H9 (cell line): Measurements from ENCODE around the gene COPZ2. TPM values are rescaled to one million over a fixed set of nuclear protein-coding genes. Genes with fewer than 3 reads are reported as not detected.

Experiments
- DNase-seq: peaks from one replicate; pipeline ENCODE4 v3.0.0-alpha.2; 2017
- H2AFZ ChIP-seq: one replicate; pipeline ENCODE4 v1.6.1; 2013; ENCODE audit warnings: mild to moderate bottlenecking, low read length, control low read depth, moderate library complexity
- H2AK5ac ChIP-seq: 2 replicates; pipeline ENCODE4 v1.6.1; 2013; ENCODE audit warnings: low read length, control low read depth, mixed read lengths; ENCODE audit not compliant: insufficient read length
- H2BK120ac ChIP-seq: one replicate; pipeline ENCODE4 v1.6.1; 2013; ENCODE audit warnings: low read depth, mild to moderate bottlenecking, low read length, control low read depth, inconsistent platforms; ENCODE audit not compliant: poor library complexity, severe bottlenecking
- H2BK12ac ChIP-seq: 2 replicates; pipeline ENCODE4 v1.6.1; 2013; ENCODE audit warnings: low read length, control low read depth, mixed read lengths, low read depth; ENCODE audit not compliant: insufficient read length
- H2BK15ac ChIP-seq: 2 replicates; pipeline ENCODE4 v1.6.1; 2013; ENCODE audit warnings: low read depth, low read length, control low read depth
- H2BK20ac ChIP-seq: one replicate; pipeline ENCODE4 v1.6.1; 2013; ENCODE audit warnings: low read depth, mild to moderate bottlenecking, low read length, control low read depth, inconsistent platforms; ENCODE audit not compliant: poor library complexity, severe bottlenecking
- H2BK5ac ChIP-seq: 2 replicates; pipeline ENCODE4 v1.6.1; 2013; ENCODE audit warnings: low read length, control low read depth, mixed read lengths; ENCODE audit not compliant: insufficient read length
- H3K14ac ChIP-seq: 2 replicates; pipeline ENCODE4 v1.6.1; 2013; ENCODE audit warnings: low read length, control low read depth; ENCODE audit not compliant: insufficient read depth
- H3K18ac ChIP-seq: 2 replicates; pipeline ENCODE4 v1.6.1; 2013; ENCODE audit warnings: low read depth, mild to moderate bottlenecking, mixed read lengths, low read length, control low read depth; ENCODE audit not compliant: insufficient read length
- H3K23ac ChIP-seq: 2 replicates; pipeline ENCODE4 v1.6.1; 2013; ENCODE audit warnings: low read length, control low read depth, mixed read lengths, low read depth; ENCODE audit not compliant: insufficient read length
- H3K23me2 ChIP-seq: 2 replicates; pipeline ENCODE4 v1.6.1; 2013; ENCODE audit warnings: low read depth, mild to moderate bottlenecking, mixed read lengths, low read length, control low read depth; ENCODE audit not compliant: insufficient read length, poor library complexity, severe bottlenecking
- H3K27ac ChIP-seq: 2 replicates; pipeline ENCODE4 v1.5.1; 2013; ENCODE audit warnings: low read length, control low read depth, mixed read lengths, low read depth; ENCODE audit not compliant: insufficient read length
- H3K27me3 ChIP-seq: 2 replicates; pipeline ENCODE4 v1.6.1; 2013; ENCODE audit warnings: low read length, control low read depth, inconsistent platforms; ENCODE audit not compliant: insufficient read depth
- H3K4ac ChIP-seq: 2 replicates; pipeline ENCODE4 v1.6.1; 2013; ENCODE audit warnings: low read depth, mild to moderate bottlenecking, control low read depth, inconsistent platforms, low read length, moderate library complexity
- H3K4me1 ChIP-seq: 2 replicates; pipeline ENCODE4 v1.6.1; 2013; ENCODE audit warnings: low read length, control low read depth, inconsistent platforms; ENCODE audit not compliant: insufficient read depth
- H3K4me2 ChIP-seq: 2 replicates; pipeline ENCODE4 v1.6.1; 2013; ENCODE audit warnings: low read length, control low read depth, mixed read lengths; ENCODE audit not compliant: insufficient read length, insufficient read depth
- H3K56ac ChIP-seq: 2 replicates; pipeline ENCODE4 v1.6.1; 2013; ENCODE audit warnings: low read depth, mild to moderate bottlenecking, mixed read lengths, low read length, control low read depth; ENCODE audit not compliant: insufficient read length
- H3K79me1 ChIP-seq: 2 replicates; pipeline ENCODE4 v1.6.1; 2013; ENCODE audit warnings: low read depth, mild to moderate bottlenecking, moderate library complexity, low read length, control low read depth, inconsistent platforms; ENCODE audit not compliant: insufficient read depth, poor library complexity, severe bottlenecking
- H3K79me2 ChIP-seq: 2 replicates; pipeline ENCODE4 v1.6.1; 2013; ENCODE audit warnings: low read length, control low read depth, inconsistent platforms; ENCODE audit not compliant: insufficient read depth
- H3K9ac ChIP-seq: 2 replicates; pipeline ENCODE4 v1.6.1; 2013; ENCODE audit warnings: low read length, control low read depth, mixed read lengths; ENCODE audit not compliant: insufficient read length; ENCODE audit errors: extremely low read depth
- H3K9me3 ChIP-seq: one replicate; pipeline ENCODE4 v1.6.1; 2013; ENCODE audit warnings: low read depth, low read length, inconsistent platforms; ENCODE audit not compliant: control insufficient read depth
- H3T11ph ChIP-seq: one replicate; pipeline ENCODE4 v1.6.1; 2013; ENCODE audit warnings: mild to moderate bottlenecking, low read length, control low read depth, inconsistent platforms
- H4K20me1 ChIP-seq: one replicate; pipeline ENCODE4 v1.6.1; 2013; ENCODE audit not compliant: control insufficient read depth, insufficient read length, insufficient read depth
- H4K5ac ChIP-seq: 2 replicates; pipeline ENCODE4 v1.6.1; 2013; ENCODE audit warnings: low read depth, mild to moderate bottlenecking, mixed read lengths, low read length, control low read depth; ENCODE audit not compliant: insufficient read length
- H4K8ac ChIP-seq: replicated peaks from 2 replicates; pipeline ENCODE4 v1.6.1; 2013; ENCODE audit warnings: low read length, control low read depth, mixed read lengths, low read depth; ENCODE audit not compliant: insufficient read length
- H4K91ac ChIP-seq: 2 replicates; pipeline ENCODE4 v1.6.1; 2013; ENCODE audit warnings: low read depth, mild to moderate bottlenecking, moderate library complexity, mixed read lengths, low read length, control low read depth; ENCODE audit not compliant: insufficient read length
- H3K27ac Mint-ChIP-seq, 3 experiments: 2 replicates in 2 of 3; 3 replicates in 1 of 3; pipeline ENCODE4 v1.8.0; 2020 to 2021; ENCODE audit warnings: mixed read lengths in 3 of 3, mild to moderate bottlenecking in 1 of 3, moderate library complexity in 1 of 3
- H3K27me3 Mint-ChIP-seq: 2 replicates; pipeline ENCODE4 v1.8.0; 2021; ENCODE audit warnings: low read depth, mild to moderate bottlenecking, moderate library complexity, mixed read lengths
- H3K36me3 Mint-ChIP-seq, 3 experiments: 2 replicates in 2 of 3; 3 replicates in 1 of 3; pipeline ENCODE4 v1.8.0; 2020 to 2021; ENCODE audit warnings: low read depth in 3 of 3, mixed read lengths in 3 of 3; ENCODE audit not compliant: insufficient read depth in 1 of 3
- H3K4me1 Mint-ChIP-seq, 2 experiments: 2 replicates each; pipeline ENCODE4 v1.8.0; 2020; ENCODE audit warnings: mixed read lengths in 2 of 2
- H3K4me3 Mint-ChIP-seq, 2 experiments: 2 replicates in 1 of 2; 3 replicates in 1 of 2; pipeline ENCODE4 v1.8.0; 2020 to 2021; ENCODE audit warnings: mild to moderate bottlenecking in 2 of 2, mixed read lengths in 2 of 2, moderate library complexity in 1 of 2
- H3K9me3 Mint-ChIP-seq, 2 experiments: 2 replicates in 1 of 2; 3 replicates in 1 of 2; pipeline ENCODE4 v1.8.0; 2020; ENCODE audit warnings: mild to moderate bottlenecking in 2 of 2, mixed read lengths in 2 of 2, moderate library complexity in 1 of 2
- CTCF ChIP-seq: fragments of 200-600 bp; sonication (generic); conservative IDR thresholded peaks from 3 replicates; pipeline ENCODE4 v1.8.0; 2021; ENCODE audit warnings: antibody characterized with exemption, mild to moderate bottlenecking
- WGBS: extraction: QIAGEN DNeasy Blood & Tissue Kit; methylation state at CpG from one replicate; pipeline ENCODE4 v1.1.7; 2013; ENCODE audit warnings: missing lambda C conversion rate, low lambda C conversion rate, mixed read lengths; ENCODE audit not compliant: insufficient read length; ENCODE audit errors: extremely low coverage; 5-methylcytosine and 5-hydroxymethylcytosine counted together
- total RNA-seq: library from RNA; stranded (reverse); gene quantifications from 2 replicates; pipeline ENCODE4 v1.2.1, GENCODE V29; 2021

The COPZ2 gene
- total RNA-seq, 1 experiment from 2014 or later: 0.68 TPM

- Histone ChIP-seq H3K4me2 (no peak overlapping the region), H3K79me1 (no peaks in the 10 kb centered on the region), H2BK12ac (no peak overlapping the region), H4K91ac (no peak overlapping the region), H2BK20ac (no peak overlapping the region), H3K23ac (no peak overlapping the region), H3K27me3 (no peaks in the 10 kb centered on the region), H2AK5ac (no peak overlapping the region), H4K8ac (no peak overlapping the region), H4K5ac (no peak overlapping the region), H3K14ac (no peak overlapping the region), H3T11ph (no peak overlapping the region), H4K20me1 (no peaks in the 10 kb centered on the region), H3K79me2 (no peaks in the 10 kb centered on the region), H2BK5ac (no peak overlapping the region), H2AFZ (no peak overlapping the region), H3K56ac (no peak overlapping the region), H3K27ac (no peak overlapping the region), H3K23me2 (no peaks in the 10 kb centered on the region), H2BK120ac (no peak overlapping the region), H3K9ac (no peak overlapping the region), H3K4me1 (peaks cover 4% of the 10 kb centered on the region; the same call in 1 of the 2 replicates), H3K18ac (no peak overlapping the region), H2BK15ac (no peak overlapping the region), H3K4ac (no peak overlapping the region), H3K9me3 (no peaks in the 10 kb centered on the region)
- Mint-ChIP-seq H3K27me3 (peaks cover 3% of the 10 kb centered on the region), H3K4me3 (no peak overlapping the region), H3K27ac (0 out of 7 replicates have a peak overlapping the region, but pooled peaks of 1 of the 3 experiments have one; percentile 4), H3K4me1 (peaks cover 65 to 74% of the 10 kb centered on the region in 2 experiments), H3K9me3 (no peaks in the 10 kb centered on the region; a peak in 1 of 5 replicates), H3K36me3 (no peaks in the 10 kb centered on the region)
- DNase-seq: no peak
- WGBS: no CpG with 5 or more reads among the region's 9 CpGs
- no peak for TF ChIP-seq CTCF
Observed at GRCh38 chr17:47993031-47993564, 44.5 kb downstream of the COPZ2 start.
